ENCODE results near the gene ARID1B.

- TF ChIP-seq EZH2 (IDR thresholded peaks at IDR 0.05) (no peak), CTCF (IDR thresholded peaks at IDR 0.05) (no peak)
These were observed 310.8 kb downstream of the ARID1B start for GRCh38 chr6:157087974-157088373.

All from neural progenitor cell (in vitro differentiated cells).